ENCODE data around the gene AGFG2.

Gene AGFG2

DNA sequence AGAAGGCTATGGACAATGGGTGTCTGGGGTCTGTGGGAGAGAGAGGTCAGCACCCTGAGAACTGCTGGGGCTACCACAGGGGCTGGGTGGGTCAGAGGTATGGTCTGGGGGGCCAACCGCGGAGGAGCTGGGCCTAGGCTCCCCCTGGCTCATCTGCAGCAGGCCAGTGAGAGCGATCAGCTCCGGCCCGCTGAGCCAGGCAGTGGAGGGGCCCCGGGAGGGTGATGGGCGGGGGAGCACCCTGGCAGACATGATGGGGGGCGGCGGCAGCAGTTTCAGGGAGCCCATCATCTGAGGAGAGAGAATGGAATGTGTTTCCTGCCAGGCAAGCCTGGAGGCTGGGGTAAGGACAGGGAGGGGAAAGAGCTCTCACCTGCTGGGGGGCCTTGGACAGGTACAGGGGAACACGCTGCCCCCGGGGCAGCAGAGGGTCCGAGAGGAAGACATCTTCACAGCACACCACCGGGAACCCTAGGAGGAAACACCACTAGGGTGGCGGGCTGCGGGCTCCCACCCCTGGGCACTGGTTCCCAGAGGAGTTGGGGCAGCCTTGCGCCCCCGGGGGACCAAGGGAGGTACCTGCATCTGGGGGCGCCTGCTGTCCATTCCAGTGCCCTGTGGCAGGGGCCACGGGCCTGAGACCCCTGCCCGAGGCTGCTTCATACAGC lies 33.4 kb downstream of the AGFG2 start:
- DNase-seq (ENCODE audit: low read depth, low spot score): no peak

DNA sequence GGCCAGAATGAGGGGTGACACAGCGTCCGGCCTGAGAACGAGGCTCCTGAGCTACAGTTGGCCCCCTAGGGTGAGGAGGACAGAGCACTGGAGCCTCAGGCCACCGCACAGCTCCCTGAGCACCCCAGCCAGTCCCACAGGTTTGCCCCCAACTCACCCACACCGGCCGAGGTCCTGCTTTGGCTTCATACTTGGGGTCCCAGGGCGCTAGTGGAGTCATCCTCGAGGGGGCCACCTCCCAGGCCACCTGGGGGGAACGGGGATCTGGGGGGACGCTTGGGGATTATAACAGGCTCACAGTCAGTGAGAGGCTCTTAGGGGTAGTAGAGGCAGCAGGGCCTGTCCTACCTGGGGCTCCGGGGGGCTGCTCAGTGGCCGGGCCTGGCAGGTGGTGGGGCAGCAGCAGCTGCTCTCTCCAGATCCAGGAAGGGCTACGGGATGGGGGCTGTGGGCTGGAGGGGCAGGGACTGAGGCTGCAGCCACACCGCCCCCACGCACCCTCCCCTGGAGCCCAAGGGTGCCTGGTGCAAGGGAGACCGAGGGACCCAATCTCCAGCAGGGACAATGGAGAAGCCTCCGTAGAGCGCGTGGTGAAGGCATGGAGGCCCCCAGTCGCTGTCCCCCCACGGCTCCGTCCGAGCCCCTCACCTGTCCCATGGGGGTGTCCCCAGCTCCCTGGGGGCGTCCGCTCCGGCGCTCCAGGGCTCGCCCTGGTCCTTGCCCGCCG lies 34.1 kb downstream of the AGFG2 start:
- DNase-seq (ENCODE audit: low read depth, low spot score): no peak

DNA sequence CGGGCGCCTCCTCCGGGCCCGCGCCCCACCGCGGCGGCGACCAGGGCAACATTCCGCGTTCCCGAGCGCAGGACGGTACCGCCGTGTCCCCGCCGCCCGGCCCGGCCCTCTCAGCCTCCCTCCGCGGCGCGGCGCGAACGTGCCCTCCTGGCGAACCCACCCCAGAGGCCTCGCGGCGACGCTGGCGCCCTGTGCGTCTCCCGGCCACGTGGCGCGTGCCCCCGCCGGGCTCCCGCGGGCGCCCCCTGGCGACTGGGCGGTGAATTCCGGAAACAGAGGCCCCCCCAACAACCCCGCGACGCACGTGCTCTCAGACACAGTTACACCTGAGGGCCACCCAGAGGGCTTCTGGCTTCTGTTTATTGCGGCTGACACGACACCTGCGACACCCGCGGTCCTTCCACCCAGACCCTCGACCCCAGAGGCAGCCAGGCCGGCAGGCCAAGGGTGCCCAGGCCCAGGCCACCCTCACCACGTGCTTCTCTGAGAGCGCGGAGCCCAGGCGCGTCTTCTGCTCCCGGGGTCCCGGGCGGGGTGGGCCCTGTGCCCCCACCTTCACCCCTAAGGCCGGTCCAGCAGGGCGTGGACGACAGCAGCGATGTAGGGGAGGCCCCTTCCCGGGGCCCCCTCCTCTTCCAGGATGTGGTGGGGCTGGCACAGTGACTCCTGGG lies 34.8 kb downstream of the AGFG2 start, which contains the start of gene SAP25:
SAP25 (minus strand) TSS at position 210 of the 671 bp plus-strand sequence; CDS start at position 52, 158 bp downstream.
- DNase-seq (ENCODE audit: low read depth, low spot score): no peak

DNA sequence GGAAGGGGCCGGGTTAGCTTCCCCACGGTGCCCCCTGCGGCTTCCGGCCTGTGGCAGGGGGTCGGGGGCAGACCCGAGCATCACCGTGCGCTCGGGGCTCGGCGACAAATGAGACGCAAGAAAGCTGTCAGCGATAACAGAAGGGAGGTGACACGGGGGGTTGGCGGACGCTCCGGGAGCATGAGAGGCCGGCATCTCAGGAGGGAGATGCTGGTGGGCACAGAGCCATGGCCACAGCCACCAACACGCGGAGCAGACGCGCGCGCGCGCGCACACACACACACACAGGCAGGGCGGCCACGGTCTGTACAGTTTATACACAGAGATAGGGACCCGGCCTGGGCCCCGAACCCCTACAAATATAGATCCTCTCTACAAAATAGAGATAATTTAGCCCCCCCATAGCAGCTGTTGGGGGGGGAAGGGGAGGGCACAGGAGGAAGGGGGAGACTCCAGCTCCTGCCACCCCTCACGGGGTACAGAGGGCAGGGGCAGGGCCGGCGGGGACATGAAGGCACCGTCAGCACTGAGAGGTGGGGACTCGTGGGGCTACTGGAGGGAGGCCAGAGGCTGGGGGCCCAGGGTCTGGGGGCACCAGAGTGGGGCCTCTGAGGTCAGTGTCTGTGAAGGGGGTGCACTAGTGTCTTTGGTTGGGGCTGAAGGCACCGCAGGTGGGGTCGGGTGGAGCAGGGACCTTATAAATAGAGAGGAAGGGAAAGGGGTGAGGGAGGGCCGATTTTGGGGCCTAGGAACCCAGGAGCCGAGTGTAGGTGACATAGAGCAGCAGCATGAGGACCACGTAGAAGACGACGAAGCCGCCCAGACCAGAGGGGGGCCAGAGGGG lies 35.6 kb downstream of the AGFG2 start:
- no peak for DNase-seq (ENCODE audit: low read depth, low spot score)

DNA sequence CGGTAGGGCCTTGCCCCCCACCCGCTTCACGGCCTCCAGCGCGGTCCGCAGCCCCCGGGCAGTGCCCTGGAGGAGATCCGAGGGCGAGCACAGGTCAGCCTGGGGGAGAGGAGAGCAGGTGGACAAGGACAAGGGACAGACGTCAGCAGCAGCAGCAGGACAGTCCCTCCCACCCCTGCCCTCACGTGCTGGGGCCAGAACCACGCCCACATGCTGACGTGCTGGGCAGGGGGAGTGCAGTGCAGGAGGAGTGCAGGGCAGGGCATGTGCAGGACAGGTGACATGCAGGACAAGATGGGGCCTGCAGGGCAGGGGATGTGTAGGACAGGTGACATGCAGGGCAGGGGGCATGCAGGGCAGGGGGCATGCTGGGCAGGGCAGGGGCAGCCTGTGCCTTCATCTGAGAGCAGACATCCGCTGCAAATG lies 36.2 kb downstream of the AGFG2 start:
- DNase-seq (ENCODE audit: low read depth, low spot score): no peak

DNA sequence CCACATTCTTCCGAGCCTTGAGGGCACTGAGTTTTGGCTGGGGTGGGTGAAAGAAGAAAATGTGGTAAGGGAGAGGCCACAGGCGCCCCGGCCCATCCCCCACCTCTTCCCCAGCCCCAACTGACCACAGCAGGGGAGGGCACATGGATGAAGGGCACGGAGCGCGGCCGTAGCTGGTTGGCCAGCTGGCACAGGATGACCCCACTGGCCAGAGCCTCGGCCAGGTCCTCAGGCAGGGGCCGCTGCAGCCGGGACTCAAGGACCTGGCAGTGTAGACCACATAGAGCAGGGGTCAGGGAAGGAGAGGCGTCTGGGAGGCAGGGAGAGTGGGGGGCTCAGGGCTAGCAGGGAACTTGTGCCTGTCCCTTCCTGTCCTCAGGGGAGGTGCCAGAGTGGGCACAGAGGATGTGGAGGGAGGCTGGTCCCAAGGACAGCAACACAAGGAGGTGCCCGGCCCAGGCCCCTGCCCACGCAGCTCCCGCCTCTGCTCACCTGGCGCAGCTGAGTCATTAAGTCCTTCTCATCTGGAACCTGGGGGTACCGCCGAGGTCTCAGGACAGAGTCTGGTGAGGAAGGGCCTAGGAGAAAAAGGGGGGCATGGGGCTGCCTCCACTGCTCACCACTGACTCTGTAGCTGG lies 36.9 kb downstream of the AGFG2 start:
- no peak for DNase-seq (ENCODE audit: low read depth, low spot score)

DNA sequence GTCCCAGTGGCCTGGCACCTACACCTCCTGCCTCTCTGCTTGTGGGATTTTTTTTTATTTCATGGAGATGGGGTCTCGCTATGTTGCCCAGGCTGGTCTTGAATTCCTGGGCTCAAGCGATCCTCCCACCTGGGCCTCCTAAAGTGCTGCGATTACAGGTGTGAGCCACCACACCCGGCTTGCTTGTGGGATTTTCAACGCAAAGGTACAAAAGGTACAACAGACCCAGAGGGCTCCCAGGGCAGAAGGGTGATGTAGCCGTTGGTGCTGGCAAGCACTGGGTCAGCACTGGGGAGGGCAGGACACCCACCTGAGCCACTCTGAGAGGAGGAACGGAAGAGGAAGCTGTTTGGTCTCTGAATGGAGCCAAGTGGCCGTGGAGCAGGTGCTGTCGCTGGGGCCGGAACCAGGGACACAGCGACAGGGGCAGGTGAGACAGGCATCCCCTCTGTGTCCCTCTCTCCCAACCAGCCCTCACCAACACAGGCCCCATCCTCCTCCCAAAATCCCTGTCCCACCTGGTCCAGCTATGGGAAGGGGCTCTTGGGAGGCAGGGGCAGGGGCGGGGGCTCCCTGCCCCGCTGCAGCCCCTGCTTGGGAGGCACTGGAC lies 37.5 kb downstream of the AGFG2 start:
- DNase-seq (ENCODE audit: low read depth, low spot score): no peak

DNA sequence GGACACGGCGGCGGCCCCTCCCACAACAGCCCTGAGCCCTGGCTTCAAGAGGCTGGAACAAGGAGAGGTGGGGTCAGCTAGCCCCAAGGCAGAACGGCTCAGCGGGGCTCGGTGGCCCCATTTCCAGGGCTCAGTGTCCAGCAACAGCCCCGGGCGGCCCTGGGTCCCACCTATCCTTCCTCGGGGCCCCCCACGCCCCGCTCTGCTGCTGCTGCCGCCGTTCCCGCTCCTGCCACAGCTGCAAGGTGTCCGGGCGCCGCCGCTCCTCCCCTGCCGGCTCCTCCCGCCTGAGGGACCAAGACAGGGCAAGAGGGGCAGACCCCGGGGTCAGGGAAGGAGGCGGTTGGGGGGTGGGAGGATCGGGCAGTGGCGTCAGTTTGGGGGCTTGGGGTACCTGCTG lies 38.1 kb downstream of the AGFG2 start:
- DNase-seq (ENCODE audit: low read depth, low spot score): no peak

DNA sequence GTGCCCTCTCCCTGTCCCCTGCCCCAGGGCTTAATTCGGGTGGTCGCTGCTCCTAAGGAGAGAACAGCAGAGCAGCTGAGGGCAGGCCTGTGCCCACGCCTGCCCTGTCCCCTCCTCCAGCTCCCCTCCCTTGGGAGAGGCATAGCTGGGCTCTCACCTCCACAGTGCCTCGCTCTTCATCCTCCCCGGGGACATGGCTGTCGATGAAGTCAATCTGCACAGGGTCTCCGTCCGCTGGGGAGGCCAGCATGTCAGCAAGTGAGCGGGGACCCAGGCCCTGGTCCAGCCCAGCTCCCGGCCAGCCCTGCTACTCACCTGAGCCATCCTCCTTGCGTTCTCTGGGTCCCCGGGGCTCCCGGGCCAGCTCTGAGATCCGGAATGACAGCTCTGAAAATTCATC lies 38.5 kb downstream of the AGFG2 start:
- DNase-seq (ENCODE audit: low read depth, low spot score): no peak

DNA sequence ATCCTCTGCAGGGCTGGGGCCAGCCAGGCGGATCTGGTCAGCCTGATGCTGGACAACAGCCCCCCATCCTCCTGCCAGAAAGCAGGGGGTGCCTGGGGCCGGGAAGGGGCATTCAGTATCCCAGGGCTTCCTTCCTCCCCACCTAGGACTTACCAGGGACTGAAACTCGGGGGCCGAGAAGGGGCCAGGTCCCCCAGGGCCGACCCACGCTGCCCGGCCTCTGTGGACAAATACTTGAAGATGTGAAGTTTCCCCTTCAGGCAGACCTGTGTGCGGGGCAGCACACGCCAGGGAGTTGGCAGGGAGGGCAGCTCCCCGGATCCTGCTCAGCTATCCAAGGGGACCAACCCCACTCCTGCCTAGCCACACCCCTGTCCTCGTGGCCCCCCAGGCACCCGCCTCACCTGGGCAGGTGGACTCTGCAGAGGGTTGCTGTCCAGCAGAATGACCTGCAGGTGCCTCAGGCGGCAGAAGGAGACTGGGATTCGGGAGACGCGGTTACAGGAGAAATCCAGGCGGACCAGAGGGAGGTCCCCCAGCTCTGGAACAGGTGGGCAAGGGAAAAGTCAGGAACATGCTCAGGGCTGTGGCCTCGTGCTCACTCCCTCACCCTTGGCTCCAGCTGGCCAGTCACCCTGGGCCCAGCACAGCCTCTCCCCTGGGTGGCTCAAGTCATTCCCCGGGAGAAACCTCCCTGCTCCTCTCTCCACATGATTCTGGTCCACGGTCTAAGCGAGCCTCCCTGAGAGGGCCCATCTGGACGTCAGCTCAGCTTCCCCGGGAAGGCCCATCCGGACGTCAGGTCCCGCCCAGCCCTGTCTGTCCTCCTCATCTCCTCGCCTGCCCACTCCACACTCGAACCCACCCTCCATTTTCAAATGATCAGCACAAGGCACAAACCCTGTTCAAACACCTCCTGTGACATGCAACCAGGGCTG lies 39.5 kb downstream of the AGFG2 start:
- DNase-seq (ENCODE audit: low read depth, low spot score): no peak

DNA sequence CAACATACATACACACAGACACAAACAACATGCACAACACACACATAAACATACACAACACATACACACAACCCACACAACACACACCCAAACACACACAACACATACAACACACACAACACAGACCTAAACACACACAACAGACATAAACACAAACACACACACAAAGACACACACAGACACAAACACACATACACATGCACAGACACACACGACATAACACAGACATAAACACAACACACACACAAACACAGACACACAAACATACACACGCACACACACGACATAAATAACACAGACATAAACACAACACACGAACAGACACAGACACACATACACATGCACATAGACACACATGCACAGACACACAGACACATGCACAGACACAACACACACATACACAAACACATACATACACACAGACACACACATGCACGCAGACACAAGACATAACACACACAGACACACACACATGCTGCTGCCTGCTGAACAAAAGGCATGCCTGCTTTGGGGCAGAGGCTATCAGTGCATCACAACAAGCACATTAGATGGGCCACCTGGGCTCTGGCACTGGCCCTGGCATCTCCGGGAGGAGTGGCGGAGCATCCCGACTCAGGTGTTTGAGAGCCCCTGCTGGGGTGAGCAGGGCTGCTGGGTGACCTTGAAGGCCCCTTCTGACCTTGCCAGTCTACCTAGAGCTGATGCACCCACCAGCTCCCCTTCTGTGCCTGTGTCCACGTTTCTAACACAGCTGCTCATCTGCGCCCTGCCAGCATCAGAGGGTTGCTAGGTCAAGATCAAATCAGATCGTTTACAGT lies 41.7 kb downstream of the AGFG2 start:
- DNase-seq (ENCODE audit: low read depth, low spot score): no peak

DNA sequence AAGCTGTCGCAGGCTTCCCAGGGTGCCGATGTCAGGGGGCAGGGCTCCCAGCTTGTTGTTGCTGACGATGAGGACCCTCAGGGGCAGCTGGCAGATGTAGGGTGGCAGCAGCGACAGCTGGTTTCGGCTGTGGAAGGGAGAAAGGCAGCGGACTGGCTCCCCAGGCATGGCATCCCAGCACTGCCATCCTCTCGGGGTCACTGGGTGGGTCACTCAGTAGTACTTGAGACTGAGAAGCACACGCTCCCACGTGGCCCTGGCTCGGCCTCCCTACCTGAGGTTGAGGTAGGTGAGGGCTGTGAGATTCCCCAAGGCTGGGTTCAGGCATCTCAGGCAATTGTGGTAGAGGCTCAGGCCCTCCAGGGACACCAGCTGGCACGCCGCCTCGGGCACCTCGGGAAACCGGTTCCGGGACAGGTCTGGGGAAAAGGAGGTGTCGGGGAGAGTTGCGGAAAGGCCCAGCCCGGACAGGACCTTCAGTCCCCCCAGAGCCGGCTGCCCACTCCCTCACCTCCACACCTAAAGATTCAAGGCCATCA lies 43.1 kb downstream of the AGFG2 start:
- DNase-seq (ENCODE audit: low read depth, low spot score): no peak

DNA sequence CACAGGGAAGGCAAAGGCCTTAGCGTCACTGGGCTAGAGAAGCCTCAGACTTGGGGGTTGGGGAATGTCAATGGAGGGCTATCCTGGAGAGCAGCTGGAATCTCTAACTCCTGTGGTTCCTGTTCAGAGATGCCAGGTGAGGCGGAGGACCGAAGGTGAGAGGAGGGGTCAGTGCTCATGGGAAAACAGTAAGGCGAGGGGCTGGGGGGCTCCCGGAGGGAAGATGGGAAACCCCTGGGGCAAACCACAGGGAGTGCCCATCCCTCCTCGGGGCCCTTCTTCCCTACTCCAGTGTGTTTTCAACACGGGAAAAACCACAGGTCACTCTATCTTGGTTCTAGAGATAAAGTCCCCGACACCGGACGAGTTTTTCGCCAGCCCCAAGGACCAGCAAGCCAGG lies 43.6 kb downstream of the AGFG2 start:
- DNase-seq (ENCODE audit: low read depth, low spot score): no peak

DNA sequence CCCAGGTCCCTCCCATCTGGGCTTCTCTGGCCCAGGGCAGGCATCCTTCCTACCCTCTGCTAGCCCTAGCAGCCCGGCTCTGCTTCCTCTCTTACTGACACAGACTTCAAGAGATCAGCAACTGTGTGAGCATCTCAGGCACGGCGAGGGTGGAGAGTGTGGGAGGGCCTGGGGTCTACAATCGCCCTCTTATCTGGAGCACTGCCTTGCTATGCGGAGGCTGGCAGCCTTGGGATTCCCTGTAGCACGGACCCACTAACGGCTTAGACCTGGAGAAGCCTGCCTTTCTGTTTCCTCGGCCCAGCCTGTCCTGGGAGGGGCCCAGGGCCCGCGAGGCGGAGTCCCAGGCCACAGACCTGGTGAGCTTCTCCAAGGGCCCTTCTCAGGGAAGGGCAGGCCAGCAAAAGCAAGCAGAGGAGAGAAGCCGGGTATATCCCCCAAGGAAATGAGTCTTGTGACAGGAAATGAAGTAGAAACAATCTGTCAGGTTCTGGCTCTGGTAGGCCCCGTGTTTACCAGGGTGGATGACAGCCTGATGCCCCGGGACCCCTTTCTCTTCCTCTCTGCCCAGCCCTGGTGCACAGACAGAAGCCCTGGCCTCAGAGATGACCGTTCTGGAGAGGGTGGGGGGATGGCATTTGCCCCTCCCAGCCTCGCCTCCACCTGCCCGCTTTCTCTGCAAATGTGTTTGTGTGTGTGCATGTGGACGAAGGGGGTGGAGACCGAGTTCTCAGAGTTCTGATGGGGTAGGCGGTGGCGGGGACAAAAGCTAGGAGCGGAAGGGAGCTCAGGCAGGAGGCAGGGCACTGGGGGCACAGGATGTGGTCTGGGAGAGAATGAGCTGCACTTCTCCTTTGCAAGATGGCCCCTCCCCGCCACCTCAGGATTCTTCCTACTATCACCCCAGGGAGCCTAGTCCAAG lies 44.4 kb downstream of the AGFG2 start:
- no peak for DNase-seq (ENCODE audit: low read depth, low spot score)

DNA sequence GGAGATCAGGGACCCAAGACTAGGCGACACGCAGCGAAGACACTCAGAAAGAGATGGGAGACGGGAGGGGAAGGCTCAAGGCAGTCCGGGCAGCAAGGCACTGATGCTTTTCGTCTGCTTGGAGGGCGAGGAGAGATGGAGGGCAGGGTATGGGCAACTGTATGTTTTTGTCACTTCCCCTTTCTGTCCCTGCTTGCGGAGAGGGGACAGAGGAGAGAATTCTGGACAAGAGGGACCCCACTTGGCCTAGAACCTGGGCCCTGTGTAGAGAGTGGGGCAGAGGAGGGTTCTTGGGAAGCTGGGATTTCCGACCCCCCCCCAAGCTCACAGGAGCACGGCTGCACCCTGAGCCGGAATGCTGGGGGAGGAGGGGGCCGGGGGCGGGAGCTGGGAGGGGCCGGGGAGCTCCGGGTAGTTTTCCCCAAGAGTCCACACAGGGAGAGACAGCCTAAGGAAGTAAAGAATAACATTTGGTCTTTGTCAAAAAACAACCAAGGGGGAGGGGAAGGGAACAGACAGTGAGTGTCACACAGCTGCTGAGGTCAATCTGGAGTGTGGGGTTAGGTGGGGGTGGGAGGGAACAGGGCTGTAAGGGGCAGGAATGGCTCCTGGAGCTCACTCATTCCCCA lies 45.2 kb downstream of the AGFG2 start:
- DNase-seq (ENCODE audit: low read depth, low spot score): no peak

DNA sequence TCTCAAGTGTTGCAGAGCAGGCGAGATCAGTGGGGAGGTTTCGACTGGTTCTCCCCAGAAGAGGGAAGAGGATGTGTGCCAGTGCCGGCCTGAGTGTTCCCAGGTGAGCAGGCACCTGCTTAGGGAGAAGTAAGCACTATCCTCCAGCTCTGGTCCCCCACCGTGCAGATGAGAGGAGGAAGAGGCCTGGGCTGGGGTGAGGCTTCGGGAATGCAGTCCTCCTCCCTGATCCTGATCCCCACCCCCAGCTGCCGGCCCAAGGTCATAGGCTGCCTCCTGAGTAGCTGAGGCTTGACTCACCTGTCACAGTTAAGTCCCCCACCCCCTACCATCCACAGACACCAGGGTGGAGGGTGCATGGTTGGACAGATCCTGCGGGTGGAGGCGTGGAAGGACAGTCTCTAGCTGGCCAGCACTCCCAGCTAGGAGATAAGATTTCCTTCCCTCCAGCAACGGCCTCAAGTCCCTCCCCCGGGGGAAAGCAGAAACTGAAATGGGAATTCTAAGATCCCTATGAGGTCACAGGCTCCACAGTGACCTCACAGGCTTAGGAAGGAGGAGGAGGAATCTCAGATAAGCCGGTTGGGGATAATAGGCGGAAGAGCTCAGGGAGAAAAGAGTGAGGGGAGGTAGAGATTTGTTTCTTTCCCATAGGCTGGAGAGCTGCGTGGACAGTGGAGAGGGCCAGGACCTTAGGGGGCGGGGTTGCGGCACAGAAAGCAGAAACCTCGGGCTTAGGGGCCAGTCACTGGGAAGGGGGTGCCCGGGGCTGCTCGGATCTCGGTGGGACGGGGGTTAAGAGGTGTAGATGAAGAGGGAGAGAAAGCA lies 45.9 kb downstream of the AGFG2 start:
- no peak for DNase-seq (ENCODE audit: low read depth, low spot score)

All from activated naive CD8-positive, alpha-beta T cell treated with anti-CD3 and anti-CD28 coated beads, Interleukin-2, amount 50 U/mL, for 16 hours (primary cell).